Measurements from ENCODE around the gene GRHL3.
"Not testable (repeated sequence)": the region's sequence is repeated elsewhere in the genome, so short reads cannot be mapped to it uniquely, and the experiment has no call there.

The GRHL3 gene

GRCh38 chr1:24319312-24319863, at the start of gene GRHL3:
Gene GRHL3 (plus strand): TSS chr1:24319357. CDS start chr1:24319552, 195 bp downstream.
- peak; percentile 73 to 87 for DNase-seq

GRCh38 chr1:24274203-24275103, 44.7 kb upstream of the GRHL3 start:
- DNase-seq = not testable (repeated sequence)

- DNase-seq = no peak
Observed at GRCh38 chr1:24275104-24275410, 44.1 kb upstream of the GRHL3 start.

DNA sequence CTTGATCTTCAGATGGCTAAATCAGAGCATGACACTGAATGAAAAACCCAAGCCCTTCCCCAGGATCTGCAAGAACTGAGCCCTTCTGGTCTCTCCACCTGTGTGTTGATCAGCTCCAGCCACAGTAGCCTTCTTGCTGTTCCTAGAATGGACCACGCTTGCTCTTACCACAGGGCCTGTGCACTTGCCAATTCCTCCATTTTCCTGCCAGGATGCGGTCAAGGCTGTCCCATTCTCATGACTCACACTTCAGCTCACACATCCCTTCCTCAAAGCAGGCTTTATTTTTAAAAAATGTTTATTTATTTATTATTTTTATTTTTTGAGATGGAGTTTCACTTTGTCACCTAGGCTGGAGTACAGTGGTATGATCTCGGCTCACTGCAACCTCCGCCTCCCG, 43.6 kb upstream of the GRHL3 start:
- no peak for DNase-seq

GRCh38 chr1:24276791-24277190, 42.4 kb upstream of the GRHL3 start:
- DNase-seq = no peak

DNA sequence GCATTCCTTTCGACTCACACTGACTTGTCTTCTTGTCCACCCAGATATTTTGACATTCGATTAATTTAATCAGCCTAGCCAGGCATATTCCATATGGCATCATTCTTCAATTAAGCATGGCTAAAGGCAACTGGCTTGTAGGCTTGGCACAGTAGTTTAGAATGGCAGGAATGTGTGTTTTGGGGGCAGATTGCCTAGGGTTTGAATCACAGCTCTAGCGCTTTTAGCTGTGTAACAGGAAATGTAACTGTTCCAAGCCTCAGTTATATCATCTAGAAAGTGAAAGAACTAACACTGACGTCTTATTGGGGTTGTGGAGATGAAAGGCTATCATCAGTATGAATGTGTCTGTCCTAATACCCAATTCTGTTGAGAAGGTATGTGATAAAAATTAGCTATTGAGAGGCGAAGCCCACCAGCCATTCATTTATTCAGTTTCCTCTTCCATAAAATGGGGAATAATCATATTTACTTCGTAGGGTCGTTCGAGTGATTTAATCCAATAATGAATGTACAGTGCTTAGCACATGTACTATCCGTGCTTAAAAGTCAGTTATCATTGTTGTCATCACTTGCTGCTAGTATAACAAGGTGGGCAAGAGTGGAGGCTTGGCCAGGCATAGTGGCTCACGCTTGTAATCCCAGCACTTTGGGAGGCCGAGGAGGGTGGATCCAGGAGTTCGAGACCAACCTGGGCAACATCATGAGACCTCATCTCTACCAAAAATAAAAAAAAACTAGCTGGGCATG, 41.6 kb upstream of the GRHL3 start:
- no peak for DNase-seq

- DNase-seq = no peak
Observed at GRCh38 chr1:24278726-24279125, 40.4 kb upstream of the GRHL3 start.

DNA sequence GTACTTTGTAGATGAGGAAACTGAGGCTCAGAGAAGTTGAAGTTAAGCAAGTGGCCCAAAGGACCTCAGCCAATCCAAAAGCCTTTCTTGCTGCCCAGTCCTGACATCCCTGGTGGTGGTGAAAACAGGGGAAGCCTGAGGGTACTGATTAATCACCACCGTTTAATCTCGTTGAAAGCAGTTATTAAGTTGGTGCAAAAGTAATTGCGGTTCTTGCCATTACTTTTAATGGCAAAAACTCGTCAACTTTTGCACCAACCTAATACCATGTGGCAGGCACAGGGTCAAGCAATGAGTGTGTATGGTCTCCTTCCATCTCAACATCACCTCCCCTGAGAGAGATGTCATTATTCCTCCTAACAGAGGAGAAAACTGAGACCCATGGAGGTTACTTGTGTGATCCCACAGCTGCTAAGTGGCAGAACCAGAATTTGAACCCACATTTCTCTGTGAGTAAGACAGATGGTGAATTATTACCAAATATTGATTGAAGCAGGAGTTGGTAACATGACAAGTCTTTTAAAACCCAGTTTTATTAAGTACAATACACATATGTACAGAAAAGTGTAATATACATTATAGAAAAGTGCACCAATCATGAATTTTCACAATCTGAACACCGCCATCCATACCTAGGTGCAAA, 39.4 kb upstream of the GRHL3 start:
- no peak for DNase-seq

GRCh38 chr1:24281591-24281990, 37.6 kb upstream of the GRHL3 start:
- no peak for DNase-seq

- DNase-seq = no peak
Observed at GRCh38 chr1:24282491-24282890, 36.7 kb upstream of the GRHL3 start.

GRCh38 chr1:24283326-24284155, 35.6 kb upstream of the GRHL3 start:
- DNase-seq = no peak

DNA sequence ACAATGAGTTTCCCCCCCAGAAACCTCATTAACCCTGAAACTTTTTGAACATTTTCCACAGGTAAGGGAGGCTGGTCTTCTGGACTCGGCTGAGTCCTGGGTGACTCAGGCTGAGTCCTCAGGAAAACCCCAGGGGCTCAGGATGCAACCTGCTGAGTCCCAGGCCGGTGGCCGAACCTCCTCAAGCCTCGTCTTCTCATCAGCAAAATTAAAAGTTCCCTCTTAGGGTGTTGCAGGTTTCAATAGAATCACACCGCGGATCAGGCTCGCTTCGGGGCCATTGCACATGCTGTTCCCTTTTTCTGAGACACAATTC, 35.0 kb upstream of the GRHL3 start:
- DNase-seq = no peak

GRCh38 chr1:24285231-24285630, 33.9 kb upstream of the GRHL3 start:
- no peak for DNase-seq

DNA sequence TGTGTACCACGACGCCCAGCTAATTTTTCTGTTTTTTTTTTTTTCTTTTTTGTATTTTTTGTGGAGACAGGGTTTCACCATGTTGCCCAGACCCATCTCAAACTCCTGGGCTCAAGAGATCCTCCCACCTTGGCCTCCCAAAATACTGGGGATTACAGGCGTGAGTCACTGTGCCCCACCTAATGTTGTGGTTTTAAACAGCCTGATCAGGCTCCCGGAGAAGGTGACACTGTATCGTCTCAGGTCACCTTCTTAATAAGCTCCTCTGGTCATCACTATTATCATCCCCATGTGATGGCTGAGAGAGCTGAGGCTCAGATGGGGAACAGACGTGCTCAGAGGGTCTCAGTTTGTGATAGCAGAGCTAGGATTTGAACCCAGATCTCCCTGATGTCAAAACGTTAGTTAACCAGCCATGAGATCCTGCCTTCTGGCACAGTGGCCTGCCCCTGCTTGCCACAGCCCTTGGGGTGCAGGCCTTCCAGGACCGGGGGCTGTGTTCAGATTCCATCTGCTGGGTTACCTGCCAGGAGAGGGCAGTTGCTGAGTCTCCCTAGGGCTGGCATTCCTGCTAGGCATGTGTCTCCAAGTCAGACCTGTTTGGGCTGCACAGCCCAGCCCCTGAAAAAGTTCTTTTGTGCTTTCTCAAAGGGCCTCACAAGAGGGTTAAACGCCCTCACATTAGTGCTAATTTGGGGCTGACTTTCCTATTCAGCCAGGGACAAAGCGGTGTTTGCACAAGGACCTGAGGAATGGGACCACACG, 32.7 kb upstream of the GRHL3 start:
- no peak for DNase-seq

GRCh38 chr1:24287779-24288178, 31.4 kb upstream of the GRHL3 start:
- DNase-seq = not testable (repeated sequence)

GRCh38 chr1:24288479-24288878, 30.7 kb upstream of the GRHL3 start:
- DNase-seq = no peak

DNA sequence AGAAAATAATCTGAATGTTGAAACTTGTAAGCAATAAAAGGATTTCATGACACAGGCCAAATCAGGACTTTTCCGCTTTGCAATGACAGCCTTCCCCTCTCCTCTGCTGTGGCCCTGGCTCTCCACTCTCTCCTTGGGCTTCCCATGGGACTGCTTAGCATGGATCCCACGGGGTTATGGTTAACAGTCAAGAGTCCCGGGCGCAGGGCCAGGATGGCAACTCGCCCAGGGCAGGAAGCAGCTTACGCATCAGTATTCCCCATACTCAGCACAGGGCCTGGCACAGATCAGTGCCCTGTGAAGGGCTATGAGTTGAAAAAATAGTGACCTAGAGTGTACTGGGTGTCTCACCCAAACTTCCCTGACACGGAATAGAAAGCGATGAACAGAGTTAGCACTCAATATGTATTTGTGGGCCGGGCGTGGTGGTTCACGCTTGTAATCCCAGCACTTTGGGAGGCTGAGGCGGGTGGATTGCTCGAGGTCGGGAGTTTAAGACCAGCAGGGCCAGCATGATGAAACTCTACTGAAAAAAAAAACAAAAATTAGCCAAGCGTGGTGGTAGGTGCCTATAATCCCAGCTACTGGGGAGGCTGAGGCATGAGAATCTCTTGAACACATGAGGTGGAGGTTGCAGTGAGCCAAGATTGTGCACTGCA, 29.1 kb upstream of the GRHL3 start:
- peak; percentile 89 to 93 for DNase-seq

GRCh38 chr1:24290933-24291487, 28.1 kb upstream of the GRHL3 start:
- no peak for DNase-seq

DNA sequence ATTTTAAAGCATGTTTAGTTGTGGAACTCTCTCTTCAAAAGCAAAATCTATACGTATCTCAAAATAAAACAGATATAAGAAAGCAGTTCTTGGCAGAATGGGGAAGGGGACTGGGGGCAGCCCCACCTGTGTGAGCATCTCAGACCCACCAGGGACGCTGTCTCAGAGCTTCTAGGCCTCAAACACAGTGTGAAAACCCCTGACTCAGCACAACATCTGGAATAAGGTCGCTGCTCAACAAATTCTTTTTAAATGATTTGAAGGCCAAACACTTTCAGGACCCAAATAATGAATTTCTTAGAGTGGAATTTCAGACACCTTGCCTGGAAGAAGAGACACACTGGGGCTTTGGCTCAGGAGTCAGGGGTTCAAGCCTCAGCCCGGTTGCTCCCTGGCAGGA, 27.1 kb upstream of the GRHL3 start:
- DNase-seq = no peak

DNA sequence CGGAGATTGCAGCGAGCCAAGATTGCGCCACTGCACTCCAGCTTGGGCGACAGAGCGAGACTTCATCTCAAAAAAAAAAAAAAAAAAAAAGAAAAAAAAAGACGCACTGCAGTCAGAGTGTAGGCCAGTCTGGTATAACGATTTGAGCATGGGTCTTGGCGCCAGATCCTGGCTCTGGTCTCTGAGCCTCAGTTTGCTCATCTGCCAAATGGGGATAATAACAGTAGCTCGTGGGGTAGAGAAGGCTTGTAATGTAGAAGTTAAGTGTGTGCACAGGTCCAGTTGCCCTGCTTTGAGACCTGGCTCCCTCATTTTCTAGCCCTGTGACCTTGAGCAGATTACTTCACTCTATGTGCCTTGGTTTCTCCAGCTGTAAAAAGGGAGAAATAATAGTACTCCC, 26.3 kb upstream of the GRHL3 start:
- DNase-seq = no peak
